GM21526 (cell line): Measurements from ENCODE around the gene LEP.

Experiments used
- ATAC-seq: cut with Tn5 transposase; IDR thresholded peaks from one replicate; pipeline ENCODE4 v1.9.1; 2021; ENCODE audit warnings: moderate library complexity; ENCODE audit not compliant: unreplicated experiment, low FRiP score

The LEP gene

GRCh38 chr7:128240696-128241386, at the start of gene LEP:
Gene LEP, plus strand, starts transcription at chr7:128241278. Its CDS starts 10,741 bp downstream, at chr7:128252019.
- ATAC-seq = no peak

GRCh38 chr7:128192497-128193142, 48.5 kb upstream of the LEP start:
- ATAC-seq = no peak

GRCh38 chr7:128194533-128195282, 46.4 kb upstream of the LEP start:
- no peak for ATAC-seq

- ATAC-seq = no peak
These were observed 43.5 kb upstream of the LEP start for GRCh38 chr7:128197589-128197988.

GRCh38 chr7:128197989-128198580, 43.0 kb upstream of the LEP start:
- no peak for ATAC-seq

- ATAC-seq = no peak
These were observed 40.7 kb upstream of the LEP start for GRCh38 chr7:128200376-128200775.

- ATAC-seq = no peak
These were observed 39.9 kb upstream of the LEP start for GRCh38 chr7:128201067-128201689.

- no peak for ATAC-seq
These were observed 39.4 kb upstream of the LEP start for GRCh38 chr7:128201690-128202085.

DNA sequence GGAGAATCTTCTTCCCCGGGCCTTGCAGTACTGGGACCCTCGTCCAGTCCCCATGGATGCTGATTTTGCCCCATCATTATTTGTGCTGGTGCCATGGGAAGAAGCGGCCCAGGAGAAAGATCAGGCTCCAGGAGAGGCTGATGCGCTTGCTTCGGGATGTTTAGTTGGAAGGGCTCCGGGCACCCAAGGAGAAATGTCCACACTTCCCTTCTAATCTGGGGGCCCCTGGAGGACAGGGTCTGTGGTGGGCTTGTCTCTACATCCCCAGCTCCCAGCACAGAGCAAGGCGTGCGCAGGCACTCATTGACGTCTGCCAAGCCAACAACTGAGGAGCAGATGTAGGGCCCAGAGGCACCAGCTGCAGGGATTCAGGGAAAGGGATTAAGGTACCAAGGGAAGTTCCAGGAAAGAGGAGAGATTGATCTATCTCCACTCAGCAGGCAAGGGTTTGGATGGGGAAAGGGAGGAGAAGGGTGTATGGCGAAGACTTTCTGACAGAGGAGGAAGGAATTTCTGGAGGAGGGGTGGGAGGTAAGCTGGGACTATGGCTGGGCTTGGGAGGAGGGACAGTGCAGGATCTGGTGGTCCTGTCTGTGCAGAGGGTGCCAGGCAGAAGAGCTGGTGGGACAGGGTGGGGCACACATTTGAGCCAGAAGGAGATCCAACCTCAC, 38.7 kb upstream of the LEP start:
- ATAC-seq = no peak

DNA sequence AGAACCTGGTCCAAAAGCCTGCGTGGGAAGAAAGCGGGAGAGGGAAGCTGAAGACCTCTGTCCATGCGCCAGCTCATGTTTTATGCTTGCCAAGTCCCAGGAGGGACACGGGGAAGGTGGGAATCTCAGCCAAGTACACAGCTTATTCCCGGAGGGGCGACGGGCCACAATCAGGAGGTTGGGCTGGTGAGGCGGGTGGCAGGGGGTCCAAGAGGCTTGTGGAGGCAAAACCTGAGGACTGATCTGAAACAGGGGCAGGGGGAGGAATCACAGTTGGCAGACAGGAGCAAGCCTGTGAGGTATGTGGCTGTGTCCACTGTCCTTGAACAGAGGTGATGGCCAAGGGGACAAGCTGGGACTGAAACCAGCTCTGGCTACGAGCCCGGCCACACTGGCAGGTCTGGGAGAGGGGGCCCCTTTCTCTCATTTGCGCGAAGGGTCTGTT, 38.0 kb upstream of the LEP start:
- no peak for ATAC-seq

DNA sequence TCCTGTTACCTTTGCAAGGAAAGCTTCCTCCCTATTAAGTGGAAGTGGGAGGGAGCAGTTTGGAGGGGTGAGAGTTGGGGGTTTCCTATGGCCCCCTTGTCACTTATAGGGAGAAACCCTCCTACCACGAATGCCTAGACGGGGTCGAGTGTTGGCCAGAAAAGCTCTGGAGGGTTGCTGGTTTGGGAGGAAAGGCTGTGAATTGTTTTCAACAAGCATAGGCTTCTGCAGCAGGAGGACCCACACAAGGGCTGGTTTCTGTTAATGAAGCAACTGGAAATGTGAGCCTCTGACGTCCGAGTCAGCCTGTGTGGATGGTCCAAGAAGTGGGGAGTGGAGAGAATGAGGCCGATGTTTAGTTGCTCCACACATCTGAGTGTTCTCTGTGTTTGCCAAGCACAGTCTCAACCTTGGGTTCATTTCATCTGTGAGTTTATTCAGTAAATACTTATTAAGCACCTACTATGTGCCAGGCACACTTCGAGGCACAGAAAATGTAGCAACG, 37.3 kb upstream of the LEP start:
- ATAC-seq = no peak

DNA sequence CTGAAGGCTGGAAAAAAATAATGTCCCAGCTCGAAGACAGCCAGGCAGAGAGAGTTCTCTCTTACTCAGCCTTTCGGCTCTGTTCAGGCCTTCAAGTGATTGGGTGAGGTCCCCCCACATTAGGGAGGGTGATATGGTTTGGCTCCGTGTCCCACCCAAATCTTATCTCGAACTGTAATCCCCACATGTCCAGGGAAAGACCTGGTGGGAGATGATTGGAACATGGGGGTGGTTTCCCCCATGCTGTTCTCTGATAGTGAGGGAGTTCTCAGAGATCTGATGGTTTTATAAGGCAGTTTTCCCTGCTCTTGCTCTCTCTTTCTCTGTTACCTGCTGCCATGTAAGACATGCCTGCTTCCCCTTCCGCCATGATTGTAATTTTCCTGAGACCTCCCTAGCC, 36.6 kb upstream of the LEP start:
- no peak for ATAC-seq

GRCh38 chr7:128205068-128205467, 36.0 kb upstream of the LEP start:
- no peak for ATAC-seq

DNA sequence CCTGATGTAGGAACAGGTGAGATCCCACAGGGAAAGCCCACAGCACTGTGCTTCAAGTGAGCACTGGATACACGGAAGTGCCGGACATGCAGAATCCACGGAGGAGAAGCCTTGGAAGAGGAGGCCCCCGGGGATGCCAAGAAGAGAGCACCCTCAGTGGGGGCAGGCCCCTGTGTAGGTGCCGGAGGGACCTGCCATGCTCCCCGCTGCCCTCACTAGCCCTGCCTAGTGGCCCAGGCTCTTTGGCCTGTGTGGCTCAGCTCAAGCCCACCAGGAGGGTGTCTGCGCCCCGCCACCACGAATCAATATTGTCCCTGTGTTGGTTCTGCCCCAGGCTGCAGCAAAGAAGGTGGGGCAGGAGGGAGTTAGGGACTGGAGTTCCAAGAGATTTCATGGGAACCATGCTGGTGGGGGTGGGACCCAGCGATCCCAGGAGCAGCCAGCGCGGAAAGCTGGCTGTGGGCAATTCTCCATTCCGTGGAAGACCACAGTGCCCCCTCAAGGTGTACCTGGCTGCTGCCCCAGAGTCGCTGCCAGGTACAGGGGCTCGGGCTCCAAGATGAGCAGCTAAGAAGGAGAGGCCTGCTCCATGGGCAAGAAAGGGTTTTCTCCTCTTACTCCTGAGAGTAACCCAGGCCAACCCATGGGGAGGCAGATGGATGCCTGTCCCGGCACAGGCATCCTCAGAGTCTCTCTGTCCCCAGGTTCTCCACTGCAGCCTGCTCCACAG, 34.9 kb upstream of the LEP start:
- ATAC-seq = no peak

- no peak for ATAC-seq
These were observed 34.2 kb upstream of the LEP start for GRCh38 chr7:128206747-128207500.

DNA sequence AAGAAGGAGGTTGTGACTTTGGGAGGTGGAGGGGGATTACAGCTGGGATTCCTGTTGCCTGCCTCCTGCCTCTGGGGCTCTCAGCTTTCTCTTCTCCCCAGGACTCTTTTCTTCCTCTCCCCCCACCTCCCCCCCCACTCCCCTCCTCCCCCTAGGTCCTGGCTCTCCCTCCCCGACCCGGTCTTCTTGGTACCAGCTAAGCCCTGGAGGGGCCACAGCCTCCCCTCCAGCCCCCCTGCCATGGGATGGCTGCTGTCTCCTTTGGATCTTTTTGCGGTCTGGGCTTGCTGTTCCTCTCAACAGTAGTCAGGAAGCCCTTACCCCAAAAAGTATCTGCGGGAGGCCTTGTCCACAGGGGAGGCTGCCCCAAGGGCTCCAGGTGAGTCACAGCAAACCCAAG, 33.5 kb upstream of the LEP start:
- no peak for ATAC-seq

GRCh38 chr7:128209229-128210035, 31.6 kb upstream of the LEP start:
- ATAC-seq = peak; percentile 63

DNA sequence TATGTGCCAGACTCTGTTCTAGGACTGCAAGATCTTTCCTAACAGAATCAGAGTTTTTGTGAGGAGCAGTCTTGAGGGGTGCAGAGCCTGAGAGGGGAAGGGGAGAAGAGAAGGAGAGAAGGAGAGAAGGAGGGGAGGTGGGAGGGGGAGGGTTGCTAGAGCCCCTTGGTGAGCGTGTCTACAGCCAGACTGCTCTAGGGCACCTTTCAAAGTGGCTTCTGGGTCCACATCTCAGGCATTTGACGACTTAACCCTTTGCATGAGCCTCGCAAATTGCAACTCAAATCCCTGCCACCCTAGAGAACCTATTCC, 31.1 kb upstream of the LEP start:
- no peak for ATAC-seq
